Breast epithelium (tissue), 4 donors: ENCODE data around the gene APMAP. TPM values are rescaled to one million over a fixed set of nuclear protein-coding genes. Genes with fewer than 3 reads are reported as not detected.

Source experiments
- DNase-seq, 2 donors: peaks; one replicate each; pipeline ENCODE4 v3.0.0-alpha.2; 2019; ENCODE audit warnings: low spot score in 2 of 2
- H3K27ac ChIP-seq, 2 donors: fragments of 200-600 bp; sonication (generic) in 1 of 2; one replicate each; pipeline ENCODE4 v1.5.1; 2016 to 2019; ENCODE audit warnings: mild to moderate bottlenecking in 1 of 2
- H3K27me3 ChIP-seq, 2 donors: fragments of 200-600 bp; sonication (generic) in 1 of 2; one replicate each; pipeline versions ENCODE4 v1.5.1 to v1.6.0; 2017 to 2019; ENCODE audit warnings: control low read depth in 1 of 2, mild to moderate bottlenecking in 1 of 2
- H3K36me3 ChIP-seq: fragments of 200-600 bp; one replicate; pipeline ENCODE4 v1.5.1; 2019
- H3K4me1 ChIP-seq, 2 donors: fragments of 200-600 bp; sonication (generic); one replicate each; pipeline ENCODE4 v1.5.1; 2016 to 2019; ENCODE audit warnings: control low read depth in 1 of 2
- H3K4me3 ChIP-seq, 3 donors: fragments of 200-600 bp; sonication (generic); 1 replicate in 2 of 3; 2 replicates in 1 of 3; pipeline ENCODE4 v1.5.1; 2016 to 2019; ENCODE audit warnings: mild to moderate bottlenecking in 3 of 3, moderate library complexity in 2 of 3
- H3K9me3 ChIP-seq, 2 donors: fragments of 200-600 bp; sonication (generic) in 1 of 2; one replicate each; pipeline ENCODE4 v1.5.1; 2016 to 2019; ENCODE audit warnings: control low read depth in 1 of 2
- POLR2A ChIP-seq: fragments of 450-650 bp; IDR thresholded peaks from one replicate; pipeline ENCODE4 v1.6.1; 2016; ENCODE audit warnings: antibody characterized with exemption, mild to moderate bottlenecking, moderate library complexity
- POLR2AphosphoS5 ChIP-seq, 3 donors: sonication (generic); formaldehyde crosslinking; IDR thresholded peaks; one replicate each; pipeline ENCODE4 v1.6.1; 2017; ENCODE audit warnings: antibody characterized with exemption in 3 of 3
- intact Hi-C: fragments of 100-400 bp; cut with DNase I; formaldehyde crosslinking; loops from one replicate; pipeline ENCODE4 v1.15.1; 2023; ENCODE audit warnings: low total_unique reads
- total RNA-seq, 3 donors: library from RNA; depleted of rRNA; stranded (reverse); fragments of >200 nt; gene quantifications; one replicate each; pipeline ENCODE4 v1.1.0, GENCODE V29; 2016
- TF ChIP-seq, protein P1 (sequence below), 3 donors: fragments of 450-650 bp; IDR thresholded peaks; one replicate each; pipeline ENCODE4 v1.5.1; 2016 to 2017; ENCODE audit warnings: antibody characterized with exemption in 3 of 3, mild to moderate bottlenecking in 3 of 3, moderate library complexity in 3 of 3

APMAP gene
- total RNA-seq, 3 donors from 2014 or later, result 83.2 to 184 (median 101) TPM

DNA sequence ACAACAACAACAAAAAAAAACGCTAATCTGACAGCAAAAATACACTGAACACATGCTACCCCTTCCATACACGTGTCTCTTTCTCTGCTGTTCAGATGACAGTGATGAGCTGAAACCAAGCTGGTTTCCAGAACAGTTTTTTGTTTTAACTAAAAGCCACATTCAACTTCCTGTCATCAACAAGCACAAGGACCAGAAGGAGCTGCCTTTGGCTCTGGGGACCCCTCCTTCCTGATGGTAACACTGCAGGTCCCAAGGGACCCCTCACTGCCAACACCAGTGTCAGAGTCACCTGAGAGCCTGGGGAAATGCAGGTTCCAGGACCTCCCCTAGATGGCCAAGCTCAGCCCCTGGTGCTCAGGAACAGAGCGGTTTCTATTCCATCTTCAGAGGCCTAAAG is 37.5 kb downstream of the APMAP start:
- intact Hi-C loops, result no loop called here
- Histone ChIP-seq H3K36me3 (no peaks in the 10 kb centered on the region), H3K27ac (no peak overlapping the region), H3K9me3 (no peaks in the 10 kb centered on the region), H3K27me3 (peaks cover 0 to 3% of the 10 kb centered on the region in 2 donors), H3K4me3 (no peak overlapping the region), H3K4me1 (no peaks in the 10 kb centered on the region)
- DNase-seq, result no peak
- TF ChIP-seq, protein P1, sequence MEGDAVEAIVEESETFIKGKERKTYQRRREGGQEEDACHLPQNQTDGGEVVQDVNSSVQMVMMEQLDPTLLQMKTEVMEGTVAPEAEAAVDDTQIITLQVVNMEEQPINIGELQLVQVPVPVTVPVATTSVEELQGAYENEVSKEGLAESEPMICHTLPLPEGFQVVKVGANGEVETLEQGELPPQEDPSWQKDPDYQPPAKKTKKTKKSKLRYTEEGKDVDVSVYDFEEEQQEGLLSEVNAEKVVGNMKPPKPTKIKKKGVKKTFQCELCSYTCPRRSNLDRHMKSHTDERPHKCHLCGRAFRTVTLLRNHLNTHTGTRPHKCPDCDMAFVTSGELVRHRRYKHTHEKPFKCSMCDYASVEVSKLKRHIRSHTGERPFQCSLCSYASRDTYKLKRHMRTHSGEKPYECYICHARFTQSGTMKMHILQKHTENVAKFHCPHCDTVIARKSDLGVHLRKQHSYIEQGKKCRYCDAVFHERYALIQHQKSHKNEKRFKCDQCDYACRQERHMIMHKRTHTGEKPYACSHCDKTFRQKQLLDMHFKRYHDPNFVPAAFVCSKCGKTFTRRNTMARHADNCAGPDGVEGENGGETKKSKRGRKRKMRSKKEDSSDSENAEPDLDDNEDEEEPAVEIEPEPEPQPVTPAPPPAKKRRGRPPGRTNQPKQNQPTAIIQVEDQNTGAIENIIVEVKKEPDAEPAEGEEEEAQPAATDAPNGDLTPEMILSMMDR (IDR thresholded peaks at IDR 0.05), result no peak
- no peak for TF ChIP-seq POLR2AphosphoS5 (IDR thresholded peaks at IDR 0.05)
- no peak for TF ChIP-seq POLR2A

DNA sequence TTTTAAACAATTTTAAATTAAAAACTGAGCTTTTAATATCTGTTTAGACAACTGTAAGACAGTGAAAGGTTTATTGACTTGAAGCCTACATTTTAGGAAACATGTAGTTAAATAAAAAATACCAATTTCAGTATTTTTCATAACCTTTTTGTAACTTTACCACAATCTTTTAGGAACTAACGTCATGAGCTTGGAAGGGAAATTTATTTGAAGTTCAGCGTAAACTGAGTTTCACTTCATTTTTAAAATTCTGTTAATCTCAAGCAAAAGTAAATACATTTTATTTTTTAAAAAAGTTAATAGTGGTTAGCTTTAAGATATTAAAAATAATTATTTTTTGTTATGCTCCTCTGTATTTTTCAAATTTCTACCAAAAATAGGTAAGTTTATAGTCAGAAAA is 38.0 kb downstream of the APMAP start:
- TF ChIP-seq, protein P1 (IDR thresholded peaks at IDR 0.05), result no peak
- TF ChIP-seq POLR2A (no peak), POLR2AphosphoS5 (IDR thresholded peaks at IDR 0.05) (no peak)
- Histone ChIP-seq H3K27ac (no peak overlapping the region), H3K27me3 (peaks cover 0 to 3% of the 10 kb centered on the region in 2 donors), H3K4me3 (no peak overlapping the region), H3K4me1 (no peaks in the 10 kb centered on the region), H3K36me3 (no peaks in the 10 kb centered on the region), H3K9me3 (no peaks in the 10 kb centered on the region)
- intact Hi-C loops, result no loop called here
- DNase-seq, result no peak

DNA sequence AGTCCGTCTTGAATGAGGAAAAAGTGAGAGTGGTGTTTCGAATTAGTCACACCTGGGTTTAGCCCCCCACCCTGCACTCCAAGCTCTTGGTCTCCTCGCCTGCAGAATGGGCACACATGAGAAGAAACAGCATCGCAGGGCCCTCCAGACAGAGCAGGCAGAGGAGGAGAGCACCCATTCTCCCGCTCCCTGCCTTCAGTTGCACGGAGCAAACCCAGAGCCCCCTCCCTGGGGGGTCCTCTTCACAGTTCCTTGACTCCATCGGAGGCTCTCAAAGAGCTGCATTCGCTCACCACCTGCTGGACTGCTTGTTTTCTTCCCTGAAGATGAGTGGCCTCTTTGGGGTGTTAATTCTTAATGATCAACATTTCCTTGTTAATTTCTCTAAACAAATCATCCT is 38.4 kb downstream of the APMAP start:
- Histone ChIP-seq H3K4me1 (no peaks in the 10 kb centered on the region), H3K27me3 (peaks cover 0 to 3% of the 10 kb centered on the region in 2 donors), H3K9me3 (no peaks in the 10 kb centered on the region), H3K4me3 (no peak overlapping the region), H3K36me3 (no peaks in the 10 kb centered on the region), H3K27ac (no peak overlapping the region)
- intact Hi-C loops, result no loop called here
- TF ChIP-seq POLR2A, result no peak
- DNase-seq, result no peak

DNA sequence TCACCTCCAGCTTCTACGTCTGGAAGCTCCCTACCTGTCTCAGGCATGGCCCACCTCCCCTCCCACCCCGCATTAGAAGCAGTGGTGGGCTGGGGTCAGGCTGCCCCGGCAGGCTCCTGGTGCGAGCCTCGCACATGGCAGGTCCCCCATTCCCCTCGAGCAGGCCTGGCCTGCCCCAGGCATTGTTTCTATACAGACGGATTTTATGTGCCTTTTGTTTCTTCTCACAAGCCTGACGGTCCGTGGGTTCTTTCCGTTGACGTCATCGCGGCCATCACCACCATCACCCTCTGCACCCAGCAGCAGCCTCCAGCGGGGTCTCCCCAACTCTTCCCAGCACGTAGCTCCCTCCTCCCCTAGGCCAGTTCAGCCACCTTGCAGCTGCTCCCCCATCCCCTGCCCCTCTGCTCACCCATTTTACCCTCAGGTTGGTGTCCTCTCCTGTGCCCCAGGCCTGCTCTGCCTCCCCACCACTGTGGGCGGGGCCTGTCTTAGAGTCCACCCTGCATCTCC is 38.9 kb downstream of the APMAP start:
- Histone ChIP-seq H3K27me3 (peaks cover 0 to 3% of the 10 kb centered on the region in 2 donors), H3K27ac (no peak overlapping the region), H3K9me3 (no peaks in the 10 kb centered on the region), H3K36me3 (no peaks in the 10 kb centered on the region), H3K4me1 (no peaks in the 10 kb centered on the region), H3K4me3 (no peak overlapping the region)
- DNase-seq, result no peak
- TF ChIP-seq, protein P1 (IDR thresholded peaks at IDR 0.05), result no peak
- no peak for TF ChIP-seq POLR2AphosphoS5 (IDR thresholded peaks at IDR 0.05)
- TF ChIP-seq POLR2A, result no peak
- intact Hi-C loops, result no loop called here

DNA sequence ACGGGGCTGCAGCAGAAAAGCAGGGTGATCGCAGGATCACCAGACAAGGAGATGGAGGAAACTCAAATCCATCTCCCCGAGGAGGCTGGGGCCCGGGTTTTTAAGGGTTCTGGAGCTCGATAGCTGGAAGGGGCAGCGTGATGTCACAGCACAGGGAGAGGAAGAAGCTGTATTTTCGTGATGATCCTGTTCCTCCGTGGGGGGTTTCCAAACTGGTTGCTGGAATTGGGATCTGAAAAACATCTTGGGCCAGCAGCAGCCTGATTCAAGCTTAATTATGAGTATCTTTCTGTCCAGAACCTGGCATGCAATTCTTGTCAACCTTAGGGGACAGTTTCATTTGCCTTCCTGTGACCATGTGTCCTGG is 39.4 kb downstream of the APMAP start:
- H3K36me3 ChIP-seq, result no peaks in the 10 kb centered on the region
- TF ChIP-seq POLR2AphosphoS5 (IDR thresholded peaks at IDR 0.05), result no peak
- TF ChIP-seq POLR2A, result no peak
- TF ChIP-seq, protein P1 (IDR thresholded peaks at IDR 0.05), result no peak
- no peak for DNase-seq

More for the DNA sequence above, 39.4 kb downstream of the APMAP start:
- no peaks in the 10 kb centered on the region for H3K4me1 ChIP-seq
- no peaks in the 10 kb centered on the region for H3K9me3 ChIP-seq
- no peak overlapping the region for H3K27ac ChIP-seq
- peaks cover 0 to 3% of the 10 kb centered on the region in 2 donors for H3K27me3 ChIP-seq
- H3K4me3 ChIP-seq, result no peak overlapping the region
- intact Hi-C loops, result no loop called here
